ENCODE data around the gene CCDC191.

Gene CCDC191

GRCh38 chr3:114056130-114057010 lies at the start of gene CCDC191, which contains the start of gene QTRT2:
Gene CCDC191 (minus strand): TSS chr3:114056526. CDS start chr3:114056466, 60 bp downstream.
Gene QTRT2 (plus strand): TSS chr3:114056737. CDS start chr3:114065258, 8,521 bp downstream.
- peaks cover 13 to 29% of the 10 kb centered on the region in 2 donors for H3K4me1 ChIP-seq (ENCODE audit: control insufficient read depth in 1 of 2, insufficient read depth in 2 of 2, low read length in 2 of 2)
- H3K36me3 ChIP-seq (ENCODE audit: control insufficient read depth in 1 of 2, insufficient read depth in 2 of 2, low read length in 2 of 2), result no peaks in the 10 kb centered on the region
- H3K27ac ChIP-seq (ENCODE audit: low read depth, low read length), result peak within 1 kb of the TSS; percentile 67
- H3K4me3 ChIP-seq (ENCODE audit: low read depth in 1 of 2, low read length in 2 of 2), result peak within 1 kb of the TSS; percentile 95 to 99
- H3K9ac ChIP-seq (ENCODE audit: low read depth in 1 of 2, low read length in 2 of 2), result peak within 1 kb of the TSS; percentile 67 to 83
- H3K27me3 ChIP-seq (ENCODE audit: control insufficient read depth in 1 of 2, insufficient read depth in 2 of 2, low read length in 2 of 2), result no peaks in the 10 kb centered on the region
- no peaks in the 10 kb centered on the region for H3K9me3 ChIP-seq (ENCODE audit: control insufficient read depth in 1 of 2, low read length in 2 of 2)

DNA sequence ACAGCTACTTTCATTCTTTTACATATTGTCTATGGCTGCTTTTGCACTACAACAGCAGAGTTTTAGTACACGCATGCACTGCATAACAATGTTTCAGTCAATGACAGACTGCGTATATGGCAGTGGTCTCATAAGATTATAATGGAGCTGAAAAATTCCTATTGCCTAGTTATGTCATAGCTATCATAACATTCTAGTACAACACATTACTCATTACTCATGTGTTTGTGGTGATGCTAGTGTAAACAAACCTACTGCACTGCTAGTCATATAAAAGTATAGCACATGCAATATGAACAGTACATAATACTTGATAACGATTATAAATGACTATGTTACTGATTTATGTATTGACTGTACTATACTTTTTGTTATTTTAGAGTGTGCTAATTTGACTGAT lies 48.1 kb upstream of the CCDC191 start:
- Histone ChIP-seq H3K27ac (ENCODE audit: low read depth, low read length) (no peak overlapping the region), H3K9ac (ENCODE audit: low read depth in 1 of 2, low read length in 2 of 2) (no peak overlapping the region), H3K4me3 (ENCODE audit: low read depth in 1 of 2, low read length in 2 of 2) (no peak overlapping the region), H3K36me3 (ENCODE audit: control insufficient read depth in 1 of 2, insufficient read depth in 2 of 2, low read length in 2 of 2) (no peaks in the 10 kb centered on the region), H3K4me1 (ENCODE audit: control insufficient read depth in 1 of 2, insufficient read depth in 2 of 2, low read length in 2 of 2) (no peaks in the 10 kb centered on the region), H3K27me3 (ENCODE audit: control insufficient read depth in 1 of 2, insufficient read depth in 2 of 2, low read length in 2 of 2) (no peaks in the 10 kb centered on the region), H3K9me3 (ENCODE audit: control insufficient read depth in 1 of 2, low read length in 2 of 2) (no peaks in the 10 kb centered on the region)

DNA sequence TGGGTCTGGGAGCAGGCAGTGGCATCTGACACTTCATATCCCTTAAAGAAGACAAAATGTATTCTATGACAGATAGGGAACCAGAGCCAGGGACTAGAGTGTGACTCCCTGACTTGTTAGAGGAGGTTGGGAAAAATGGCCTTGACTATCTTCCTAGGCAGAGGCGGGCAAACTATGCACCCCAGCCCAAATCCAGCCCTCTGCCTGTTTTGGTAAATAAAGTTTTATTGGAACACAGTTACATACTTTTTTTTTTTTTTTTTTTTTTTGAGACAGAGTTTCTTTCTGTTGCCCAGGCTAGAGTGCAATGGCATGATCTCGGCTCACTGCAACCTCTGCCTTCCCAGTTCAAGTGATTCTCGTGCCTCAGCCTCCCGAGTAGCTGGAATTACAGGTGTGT lies 47.5 kb upstream of the CCDC191 start:
- Histone ChIP-seq H3K4me1 (ENCODE audit: control insufficient read depth in 1 of 2, insufficient read depth in 2 of 2, low read length in 2 of 2) (no peaks in the 10 kb centered on the region), H3K36me3 (ENCODE audit: control insufficient read depth in 1 of 2, insufficient read depth in 2 of 2, low read length in 2 of 2) (no peaks in the 10 kb centered on the region), H3K27ac (ENCODE audit: low read depth, low read length) (no peak overlapping the region), H3K27me3 (ENCODE audit: control insufficient read depth in 1 of 2, insufficient read depth in 2 of 2, low read length in 2 of 2) (no peaks in the 10 kb centered on the region), H3K4me3 (ENCODE audit: low read depth in 1 of 2, low read length in 2 of 2) (no peak overlapping the region), H3K9me3 (ENCODE audit: control insufficient read depth in 1 of 2, low read length in 2 of 2) (no peaks in the 10 kb centered on the region), H3K9ac (ENCODE audit: low read depth in 1 of 2, low read length in 2 of 2) (no peak overlapping the region)

DNA sequence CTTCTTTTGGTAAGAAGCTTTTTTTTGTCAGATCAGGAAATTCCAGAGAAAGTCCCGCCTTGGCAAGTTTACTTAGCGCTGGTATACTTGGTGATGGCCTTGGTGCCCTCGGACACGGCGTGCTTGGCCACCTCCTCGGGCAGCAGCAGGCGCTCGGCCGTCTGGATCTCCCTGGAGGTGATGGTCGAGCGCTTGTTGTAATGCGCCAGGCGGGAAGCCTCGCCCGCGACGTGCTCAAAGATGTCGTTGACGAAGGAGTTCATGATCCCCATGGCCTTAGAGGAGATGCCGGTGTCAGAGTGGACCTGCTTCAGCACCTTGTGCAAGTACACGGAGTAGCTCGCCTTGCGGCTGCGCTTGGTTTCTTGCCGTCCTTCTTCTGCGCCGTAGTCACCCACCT lies 46.9 kb upstream of the CCDC191 start:
- no peaks in the 10 kb centered on the region for H3K9me3 ChIP-seq (ENCODE audit: control insufficient read depth in 1 of 2, low read length in 2 of 2)

GRCh38 chr3:114101101-114101500 lies 44.8 kb upstream of the CCDC191 start:
- Histone ChIP-seq H3K9me3 (ENCODE audit: control insufficient read depth in 1 of 2, low read length in 2 of 2) (no peaks in the 10 kb centered on the region), H3K4me1 (ENCODE audit: control insufficient read depth in 1 of 2, insufficient read depth in 2 of 2, low read length in 2 of 2) (no peaks in the 10 kb centered on the region), H3K4me3 (ENCODE audit: low read depth in 1 of 2, low read length in 2 of 2) (no peak overlapping the region), H3K36me3 (ENCODE audit: control insufficient read depth in 1 of 2, insufficient read depth in 2 of 2, low read length in 2 of 2) (no peaks in the 10 kb centered on the region), H3K9ac (ENCODE audit: low read depth in 1 of 2, low read length in 2 of 2) (no peak overlapping the region), H3K27me3 (ENCODE audit: control insufficient read depth in 1 of 2, insufficient read depth in 2 of 2, low read length in 2 of 2) (no peaks in the 10 kb centered on the region), H3K27ac (ENCODE audit: low read depth, low read length) (no peak overlapping the region)

More for the DNA sequence above, 46.9 kb upstream of the CCDC191 start:
- no peaks in the 10 kb centered on the region for H3K36me3 ChIP-seq (ENCODE audit: control insufficient read depth in 1 of 2, insufficient read depth in 2 of 2, low read length in 2 of 2)
- no peak overlapping the region for H3K27ac ChIP-seq (ENCODE audit: low read depth, low read length)
- no peak overlapping the region for H3K4me3 ChIP-seq (ENCODE audit: low read depth in 1 of 2, low read length in 2 of 2)
- no peaks in the 10 kb centered on the region for H3K4me1 ChIP-seq (ENCODE audit: control insufficient read depth in 1 of 2, insufficient read depth in 2 of 2, low read length in 2 of 2)
- no peaks in the 10 kb centered on the region for H3K27me3 ChIP-seq (ENCODE audit: control insufficient read depth in 1 of 2, insufficient read depth in 2 of 2, low read length in 2 of 2)
- H3K9ac ChIP-seq (ENCODE audit: low read depth in 1 of 2, low read length in 2 of 2), result no peak overlapping the region

DNA sequence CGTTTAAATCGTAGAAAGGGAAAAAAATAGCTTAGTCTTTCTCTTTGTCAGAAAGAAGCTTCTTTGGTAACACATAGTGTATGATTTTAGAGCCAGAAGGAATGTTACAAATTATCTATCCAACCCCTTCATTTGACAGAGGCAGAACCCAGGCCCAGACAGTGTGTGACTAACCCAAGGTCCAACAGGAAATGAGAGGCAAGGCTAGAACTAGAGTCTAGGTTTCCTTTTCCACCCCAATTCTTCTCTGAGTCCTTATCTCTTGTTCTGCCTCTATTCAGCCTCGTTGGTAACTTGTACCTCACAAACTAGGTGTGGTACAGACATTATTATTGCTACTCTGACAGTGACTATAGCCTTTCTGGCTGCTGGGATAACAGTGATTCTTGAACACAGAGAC lies 39.5 kb upstream of the CCDC191 start:
- no peaks in the 10 kb centered on the region for H3K36me3 ChIP-seq (ENCODE audit: control insufficient read depth in 1 of 2, insufficient read depth in 2 of 2, low read length in 2 of 2)
- H3K9me3 ChIP-seq (ENCODE audit: control insufficient read depth in 1 of 2, low read length in 2 of 2), result no peaks in the 10 kb centered on the region
- no peaks in the 10 kb centered on the region for H3K4me1 ChIP-seq (ENCODE audit: control insufficient read depth in 1 of 2, insufficient read depth in 2 of 2, low read length in 2 of 2)
- no peak overlapping the region for H3K9ac ChIP-seq (ENCODE audit: low read depth in 1 of 2, low read length in 2 of 2)
- no peaks in the 10 kb centered on the region for H3K27me3 ChIP-seq (ENCODE audit: control insufficient read depth in 1 of 2, insufficient read depth in 2 of 2, low read length in 2 of 2)
- no peak overlapping the region for H3K4me3 ChIP-seq (ENCODE audit: low read depth in 1 of 2, low read length in 2 of 2)
- no peak overlapping the region for H3K27ac ChIP-seq (ENCODE audit: low read depth, low read length)

- no peaks in the 10 kb centered on the region for H3K36me3 ChIP-seq (ENCODE audit: control insufficient read depth in 1 of 2, insufficient read depth in 2 of 2, low read length in 2 of 2)
- H3K9ac ChIP-seq (ENCODE audit: low read depth in 1 of 2, low read length in 2 of 2), result no peak overlapping the region
- no peak overlapping the region for H3K27ac ChIP-seq (ENCODE audit: low read depth, low read length)
- H3K27me3 ChIP-seq (ENCODE audit: control insufficient read depth in 1 of 2, insufficient read depth in 2 of 2, low read length in 2 of 2), result no peaks in the 10 kb centered on the region
- no peaks in the 10 kb centered on the region for H3K9me3 ChIP-seq (ENCODE audit: control insufficient read depth in 1 of 2, low read length in 2 of 2)
- H3K4me3 ChIP-seq (ENCODE audit: low read depth in 1 of 2, low read length in 2 of 2), result no peak overlapping the region
- no peaks in the 10 kb centered on the region for H3K4me1 ChIP-seq (ENCODE audit: control insufficient read depth in 1 of 2, insufficient read depth in 2 of 2, low read length in 2 of 2)
Observed at GRCh38 chr3:114093596-114093995, 37.3 kb upstream of the CCDC191 start.

GRCh38 chr3:114093016-114093380 lies 36.7 kb upstream of the CCDC191 start:
- Histone ChIP-seq H3K36me3 (ENCODE audit: control insufficient read depth in 1 of 2, insufficient read depth in 2 of 2, low read length in 2 of 2) (no peaks in the 10 kb centered on the region), H3K27ac (ENCODE audit: low read depth, low read length) (no peak overlapping the region), H3K4me3 (ENCODE audit: low read depth in 1 of 2, low read length in 2 of 2) (no peak overlapping the region), H3K4me1 (ENCODE audit: control insufficient read depth in 1 of 2, insufficient read depth in 2 of 2, low read length in 2 of 2) (no peaks in the 10 kb centered on the region), H3K9ac (ENCODE audit: low read depth in 1 of 2, low read length in 2 of 2) (no peak overlapping the region), H3K9me3 (ENCODE audit: control insufficient read depth in 1 of 2, low read length in 2 of 2) (no peaks in the 10 kb centered on the region), H3K27me3 (ENCODE audit: control insufficient read depth in 1 of 2, insufficient read depth in 2 of 2, low read length in 2 of 2) (no peaks in the 10 kb centered on the region)

GRCh38 chr3:114092151-114093015 lies 36.1 kb upstream of the CCDC191 start:
- Histone ChIP-seq H3K4me3 (ENCODE audit: low read depth in 1 of 2, low read length in 2 of 2) (no peak overlapping the region), H3K4me1 (ENCODE audit: control insufficient read depth in 1 of 2, insufficient read depth in 2 of 2, low read length in 2 of 2) (no peaks in the 10 kb centered on the region), H3K9ac (ENCODE audit: low read depth in 1 of 2, low read length in 2 of 2) (no peak overlapping the region), H3K27me3 (ENCODE audit: control insufficient read depth in 1 of 2, insufficient read depth in 2 of 2, low read length in 2 of 2) (no peaks in the 10 kb centered on the region), H3K9me3 (ENCODE audit: control insufficient read depth in 1 of 2, low read length in 2 of 2) (no peaks in the 10 kb centered on the region), H3K36me3 (ENCODE audit: control insufficient read depth in 1 of 2, insufficient read depth in 2 of 2, low read length in 2 of 2) (peaks cover 0 to 4% of the 10 kb centered on the region in 2 donors), H3K27ac (ENCODE audit: low read depth, low read length) (no peak overlapping the region)

- no peaks in the 10 kb centered on the region for H3K27me3 ChIP-seq (ENCODE audit: control insufficient read depth in 1 of 2, insufficient read depth in 2 of 2, low read length in 2 of 2)
- no peak overlapping the region for H3K4me3 ChIP-seq (ENCODE audit: low read depth in 1 of 2, low read length in 2 of 2)
- H3K4me1 ChIP-seq (ENCODE audit: control insufficient read depth in 1 of 2, insufficient read depth in 2 of 2, low read length in 2 of 2), result no peaks in the 10 kb centered on the region
- no peak overlapping the region for H3K9ac ChIP-seq (ENCODE audit: low read depth in 1 of 2, low read length in 2 of 2)
- no peaks in the 10 kb centered on the region for H3K9me3 ChIP-seq (ENCODE audit: control insufficient read depth in 1 of 2, low read length in 2 of 2)
- H3K27ac ChIP-seq (ENCODE audit: low read depth, low read length), result no peak overlapping the region
- H3K36me3 ChIP-seq (ENCODE audit: control insufficient read depth in 1 of 2, insufficient read depth in 2 of 2, low read length in 2 of 2), result peaks cover 11 to 22% of the 10 kb centered on the region in 2 donors
Observed at GRCh38 chr3:114089675-114090074, 33.3 kb upstream of the CCDC191 start.

All from duodenal mucosa (tissue), 2 donors.